SU-DHL-6 (cell line): ENCODE results near the gene ASL.
"Not testable (repeated sequence)": the region's sequence is repeated elsewhere in the genome, so short reads cannot be mapped to it uniquely, and the experiment has no call there.

Experiments used
- H2AFZ ChIP-seq: fragments of 200-600 bp; sonication (generic); 2 replicates; pipeline ENCODE4 v1.6.1; 2014; ENCODE audit warnings: low read depth, mild to moderate bottlenecking, moderate library complexity, mixed read lengths, antibody characterized with exemption, low read length; ENCODE audit not compliant: severe bottlenecking
- H3F3A ChIP-seq: fragments of 200-600 bp; shearing (Covaris generic); 2 replicates; pipeline ENCODE4 v1.6.0; 2016; ENCODE audit warnings: antibody characterized with exemption, mild to moderate bottlenecking; ENCODE audit not compliant: insufficient read depth
- H3K27ac ChIP-seq: fragments of 200-600 bp; sonication (generic); 2 replicates; pipeline ENCODE4 v1.5.1; 2016; ENCODE audit warnings: low read depth, mild to moderate bottlenecking, low read length, moderate library complexity, mixed read lengths
- H3K27me3 ChIP-seq: fragments of 200-600 bp; sonication (generic), shearing (Covaris generic); 2 replicates; pipeline ENCODE4 v1.6.0; 2014; ENCODE audit warnings: mild to moderate bottlenecking, low read length
- H3K36me3 ChIP-seq: fragments of 200-600 bp; sonication (generic); 2 replicates; pipeline ENCODE4 v1.6.1; 2014; ENCODE audit warnings: mild to moderate bottlenecking, low read length, mixed read lengths
- H3K4me2 ChIP-seq: fragments of 300-600, 200-600 bp; shearing (Covaris generic), sonication (generic); 2 replicates; pipeline ENCODE4 v1.6.0; 2014; ENCODE audit warnings: low read length, low read depth, mild to moderate bottlenecking; ENCODE audit not compliant: poor library complexity, severe bottlenecking
- H3K4me3 ChIP-seq: fragments of 200-600 bp; sonication (generic); 2 replicates; pipeline ENCODE4 v1.5.1; 2014; ENCODE audit warnings: antibody characterized with exemption, low read length, mild to moderate bottlenecking, mixed read lengths; ENCODE audit not compliant: insufficient read depth, poor library complexity, severe bottlenecking
- H3K79me2 ChIP-seq: fragments of 200-600 bp; sonication (generic); 2 replicates; pipeline ENCODE4 v1.6.1; 2014; ENCODE audit warnings: mild to moderate bottlenecking, low read length, moderate library complexity; ENCODE audit not compliant: insufficient read depth
- H3K9ac ChIP-seq: fragments of 200-600 bp; sonication (generic); 2 replicates; pipeline ENCODE4 v1.7.0; 2014; ENCODE audit warnings: mild to moderate bottlenecking, low read length
- H3K9me2 ChIP-seq: fragments of 200-600 bp; sonication (generic); replicated peaks from 2 replicates; pipeline ENCODE4 v1.6.1; 2014; ENCODE audit warnings: low read length; ENCODE audit not compliant: insufficient read depth
- H3K9me3 ChIP-seq: fragments of 200-600 bp; sonication (generic); 2 replicates; pipeline ENCODE4 v1.6.1; 2014; ENCODE audit warnings: low read length, mixed read lengths; ENCODE audit not compliant: insufficient read depth
- H4K20me1 ChIP-seq: fragments of 200-600 bp; sonication (generic); 2 replicates; pipeline ENCODE4 v1.6.1; 2014; ENCODE audit warnings: low read depth, mild to moderate bottlenecking, antibody characterized with exemption, low read length, moderate library complexity, mixed read lengths
- CTCF ChIP-seq: fragments of 200-600 bp; sonication (generic); IDR thresholded peaks from one replicate; pipeline ENCODE4 v1.5.1; 2017; ENCODE audit warnings: antibody characterized with exemption, mild to moderate bottlenecking, low read length, moderate library complexity; ENCODE audit not compliant: insufficient read depth, poor library complexity, severe bottlenecking
- EZH2phosphoT487 ChIP-seq: fragments of 200-600 bp; sonication (generic), shearing (Covaris generic); conservative IDR thresholded peaks from 2 replicates; pipeline ENCODE4 v1.6.1; 2018; ENCODE audit warnings: mild to moderate bottlenecking, antibody characterized with exemption, low read length, moderate library complexity, mixed read lengths

Gene ASL

GRCh38 chr7:66043681-66044497, 31.7 kb upstream of the ASL start:
- no peak overlapping the region for H3K4me3 ChIP-seq
- H4K20me1 ChIP-seq: no peaks in the 10 kb centered on the region
- no peak overlapping the region for H3K4me2 ChIP-seq

GRCh38 chr7:66044498-66044854, 31.1 kb upstream of the ASL start:
- H3K36me3 ChIP-seq, H2AFZ ChIP-seq, H3K4me2 ChIP-seq: not testable (repeated sequence)

More at GRCh38 chr7:66043681-66044497, 31.7 kb upstream of the ASL start:
- H3K27ac ChIP-seq: no peak overlapping the region
- no peaks in the 10 kb centered on the region for H3K27me3 ChIP-seq
- no peaks in the 10 kb centered on the region for H3K9me2 ChIP-seq
- TF ChIP-seq EZH2phosphoT487: no peak
- TF ChIP-seq CTCF: no peak
- H2AFZ ChIP-seq: no peak overlapping the region
- H3K9me3 ChIP-seq: no peaks in the 10 kb centered on the region
- no peaks in the 10 kb centered on the region for H3K79me2 ChIP-seq
- no peaks in the 10 kb centered on the region for H3K36me3 ChIP-seq
- no peak overlapping the region for H3K9ac ChIP-seq
- no peaks in the 10 kb centered on the region for H3F3A ChIP-seq

DNA sequence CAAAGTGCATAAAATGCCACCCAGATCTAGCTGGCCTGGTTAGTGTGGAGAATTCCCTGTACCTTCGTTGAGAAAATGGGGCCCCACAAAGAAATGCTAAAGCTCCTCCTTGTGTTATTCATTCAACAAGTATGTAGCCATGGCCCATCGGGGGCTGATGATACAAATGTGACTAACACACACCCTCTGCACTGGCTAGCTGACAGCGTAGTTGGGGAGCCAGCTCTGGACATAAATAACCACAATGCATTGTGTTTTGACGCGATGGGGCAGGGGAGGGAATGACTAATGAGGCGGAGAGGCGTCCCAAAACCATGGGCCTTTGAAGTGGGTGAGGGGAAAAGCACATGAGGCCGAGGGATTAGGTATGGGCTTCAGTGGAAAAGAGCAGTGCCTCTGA, 28.2 kb upstream of the ASL start:
- H3K4me3 ChIP-seq: no peak overlapping the region
- no peaks in the 10 kb centered on the region for H3F3A ChIP-seq
- H3K9ac ChIP-seq: no peak overlapping the region
- no peaks in the 10 kb centered on the region for H3K9me3 ChIP-seq
- no peaks in the 10 kb centered on the region for H4K20me1 ChIP-seq
- H3K27ac ChIP-seq: no peak overlapping the region
- H3K4me2 ChIP-seq: no peak overlapping the region
- H3K9me2 ChIP-seq: no peaks in the 10 kb centered on the region
- no peaks in the 10 kb centered on the region for H3K79me2 ChIP-seq
- TF ChIP-seq EZH2phosphoT487 (no peak), CTCF (no peak)
- no peak overlapping the region for H2AFZ ChIP-seq
- H3K27me3 ChIP-seq: no peaks in the 10 kb centered on the region
- H3K36me3 ChIP-seq: no peaks in the 10 kb centered on the region

More at GRCh38 chr7:66044498-66044854, 31.1 kb upstream of the ASL start:
- H3K4me3 ChIP-seq, H3F3A ChIP-seq, H3K9me3 ChIP-seq, H3K79me2 ChIP-seq, H4K20me1 ChIP-seq, H3K9me2 ChIP-seq, H3K27me3 ChIP-seq, H3K27ac ChIP-seq, H3K9ac ChIP-seq: not testable (repeated sequence)

DNA sequence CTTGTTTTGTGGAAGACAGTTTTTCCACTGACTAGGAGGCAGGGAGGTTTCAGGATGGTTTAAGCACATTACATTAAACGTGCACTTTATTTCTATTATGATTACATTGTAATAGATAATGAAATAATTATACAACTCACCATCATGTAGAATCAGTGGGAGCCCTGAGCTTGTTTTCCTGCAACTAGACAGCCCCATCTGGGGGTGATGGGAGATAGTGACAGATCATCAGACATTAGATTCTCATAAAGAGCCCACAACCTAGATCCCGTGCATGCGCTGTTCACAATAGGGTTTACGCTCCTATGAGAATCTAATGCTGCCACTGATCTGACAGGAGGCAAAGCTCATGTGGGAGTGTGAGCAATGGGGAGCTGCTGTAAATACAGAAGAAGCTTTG, 25.7 kb upstream of the ASL start:
- H3K27me3 ChIP-seq, H3K9me2 ChIP-seq, H3K9ac ChIP-seq, H3K79me2 ChIP-seq, H3K9me3 ChIP-seq, H3F3A ChIP-seq, H2AFZ ChIP-seq, H4K20me1 ChIP-seq, H3K4me3 ChIP-seq, H3K27ac ChIP-seq, H3K36me3 ChIP-seq, H3K4me2 ChIP-seq: not testable (repeated sequence)
